CD4-positive, alpha-beta memory T cell (primary cell): ENCODE data around the gene TMEM258. TPM values are rescaled to one million over a fixed set of nuclear protein-coding genes. Genes with fewer than 3 reads are reported as not detected.

ENCODE experiments used
- CTCF ChIA-PET: fragments of 350-600 bp; sonication (Branson Sonifier 250); formaldehyde crosslinking; loops from one replicate; lab custom pipeline; 2021; ENCODE audit warnings: inconsistent platforms; ENCODE audit not compliant: partially characterized antibody; lab: Charles Lee
- POLR2A ChIA-PET: fragments of 350-600 bp; sonication (Branson Sonifier 250); formaldehyde crosslinking; loops from one replicate; lab custom pipeline; 2021; ENCODE audit not compliant: partially characterized antibody; lab: Charles Lee
- DNase-seq, 5 donors: peaks; one replicate each; pipeline versions ENCODE4 v3.0.0 to v3.0.0-alpha.2; 2020 to 2022; ENCODE audit warnings: mixed read lengths in 1 of 5
- H3K27ac ChIP-seq: one replicate; pipeline ENCODE4 v1.7.0; 2013; ENCODE audit warnings: low read depth, low read length
- H3K27me3 ChIP-seq: 2 replicates; pipeline ENCODE4 v1.7.0; 2013; ENCODE audit warnings: mild to moderate bottlenecking, low read length, moderate library complexity; ENCODE audit not compliant: insufficient read depth
- H3K36me3 ChIP-seq: 2 replicates; pipeline ENCODE4 v1.7.0; 2013; ENCODE audit warnings: mild to moderate bottlenecking, low read length, moderate library complexity; ENCODE audit not compliant: insufficient read depth
- H3K4me1 ChIP-seq: 2 replicates; pipeline ENCODE4 v1.7.0; 2013; ENCODE audit warnings: mild to moderate bottlenecking, low read length, moderate library complexity; ENCODE audit not compliant: insufficient read depth
- H3K4me3 ChIP-seq, 2 donors: one replicate each; pipeline ENCODE4 v1.7.0; 2013; ENCODE audit warnings: low read length in 2 of 2, mild to moderate bottlenecking in 1 of 2
- H3K9me3 ChIP-seq, 2 donors: one replicate each; pipeline ENCODE4 v1.7.0; 2013; ENCODE audit warnings: low read length in 2 of 2, control low read depth in 1 of 2; ENCODE audit not compliant: control insufficient read depth in 1 of 2
- H3K27ac Mint-ChIP-seq, 7 donors: one replicate each; pipeline ENCODE4 v1.8.0; 2020 to 2021; ENCODE audit warnings: mixed read lengths in 7 of 7, mild to moderate bottlenecking in 6 of 7, inconsistent platforms in 3 of 7, moderate library complexity in 3 of 7
- H3K27me3 Mint-ChIP-seq, 2 donors: one replicate each; pipeline ENCODE4 v1.8.0; 2020 to 2021; ENCODE audit warnings: mixed read lengths in 2 of 2
- H3K36me3 Mint-ChIP-seq, 2 donors: one replicate each; pipeline ENCODE4 v1.8.0; 2020 to 2021; ENCODE audit warnings: mixed read lengths in 2 of 2, inconsistent platforms in 1 of 2, mild to moderate bottlenecking in 1 of 2
- H3K4me1 Mint-ChIP-seq, 4 donors: one replicate each; pipeline ENCODE4 v1.8.0; 2020 to 2021; ENCODE audit warnings: mixed read lengths in 4 of 4, mild to moderate bottlenecking in 1 of 4
- H3K4me3 Mint-ChIP-seq, 8 donors: one replicate each; pipeline ENCODE4 v1.8.0; 2020 to 2021; ENCODE audit warnings: mixed read lengths in 8 of 8, mild to moderate bottlenecking in 7 of 8, moderate library complexity in 6 of 8, inconsistent platforms in 3 of 8
- H3K9me3 Mint-ChIP-seq, 8 donors: one replicate each; pipeline ENCODE4 v1.8.0; 2020 to 2021; ENCODE audit warnings: mixed read lengths in 8 of 8, mild to moderate bottlenecking in 5 of 8, inconsistent platforms in 3 of 8, moderate library complexity in 1 of 8
- intact Hi-C: fragments of 100-400 bp; cut with micrococcal nuclease; formaldehyde crosslinking; loops from one replicate; pipeline ENCODE4 v1.15.1; 2023
- polyA plus RNA-seq, 2 donors: library from polyadenylated mRNA; unstranded; fragments of 300-500 nt; fragmentation: Illumina TruSeq; gene quantifications; one replicate each; pipeline ENCODE4 v1.2.3, GENCODE V29; 2021
- total RNA-seq, 2 experiments: library from RNA; stranded (reverse); gene quantifications; one replicate each; pipeline ENCODE4 v1.2.3, GENCODE V29; 2021

The TMEM258 gene
- total and polyA plus RNA-seq, 4 experiments from 2014 or later, result 113 to 276 (median 152) TPM

- Mint-ChIP-seq H3K4me1 (peaks cover 0 to 35% (median 14%) of the 10 kb centered on the region in 4 donors), H3K9me3 (no peaks in the 10 kb centered on the region), H3K36me3 (no peaks in the 10 kb centered on the region), H3K27ac (peak overlapping the region in 2 of 7 donors; percentile 14 to 65), H3K27me3 (peaks cover 1 to 5% of the 10 kb centered on the region in 2 donors), H3K4me3 (no peak overlapping the region)
- no peaks in the 10 kb centered on the region for H3K27me3 ChIP-seq
- ChIA-PET POLR2A (no interaction called here), CTCF (interaction anchor here (1.5 kb wide), 2 partner anchors 8 to 325 kb away, joined by 3 to 4 read pairs; no protein-coding TSS in a partner anchor)
- no peaks in the 10 kb centered on the region for H3K36me3 ChIP-seq
- no peak overlapping the region for H3K4me3 ChIP-seq
- no peak for DNase-seq
- H3K27ac ChIP-seq, result no peak overlapping the region
- peaks cover 10% of the 10 kb centered on the region for H3K4me1 ChIP-seq
- intact Hi-C loops, result no loop called here
- no peaks in the 10 kb centered on the region for H3K9me3 ChIP-seq
These were observed 35.1 kb downstream of the TMEM258 start for GRCh38 chr11:61757213-61757862.

- intact Hi-C loops, result no loop called here
- H3K9me3 ChIP-seq, result no peaks in the 10 kb centered on the region
- Mint-ChIP-seq H3K36me3 (no peaks in the 10 kb centered on the region), H3K4me1 (peaks cover 2 to 35% (median 16%) of the 10 kb centered on the region in 4 donors), H3K4me3 (no peak overlapping the region), H3K9me3 (no peaks in the 10 kb centered on the region), H3K27ac (peak overlapping the region in 3 of 7 donors; percentile 14 to 31 (median 17)), H3K27me3 (peaks cover 1 to 2% of the 10 kb centered on the region in 2 donors)
- CTCF ChIA-PET, result interaction anchor here (1.0 kb wide), 1 partner anchor 40 kb away, joined by 3 read pairs; no protein-coding TSS in a partner anchor
- peaks cover 16% of the 10 kb centered on the region for H3K4me1 ChIP-seq
- no peak overlapping the region for H3K27ac ChIP-seq
- no peak overlapping the region for H3K4me3 ChIP-seq
- H3K27me3 ChIP-seq, result no peaks in the 10 kb centered on the region
- no peaks in the 10 kb centered on the region for H3K36me3 ChIP-seq
- DNase-seq, result no peak
- POLR2A ChIA-PET, result interaction anchor here (0.8 kb wide), 1 partner anchor 73 kb away, joined by 3 read pairs; no protein-coding TSS in a partner anchor
These were observed 35.8 kb downstream of the TMEM258 start for GRCh38 chr11:61756452-61757212.

- H3K27me3 Mint-ChIP-seq, result peaks cover 3% of the 10 kb centered on the region in 2 donors
- H3K27ac Mint-ChIP-seq, result peak overlapping the region in 2 of 7 donors; percentile 17 to 31
- H3K27me3 ChIP-seq, result no peaks in the 10 kb centered on the region
- CTCF ChIA-PET, result interaction anchor here (1.0 kb wide), 1 partner anchor 41 kb away, joined by 3 read pairs; no protein-coding TSS in a partner anchor
- intact Hi-C loops, result no loop called here
- H3K27ac ChIP-seq, result no peak overlapping the region
- H3K4me1 Mint-ChIP-seq, result peaks cover 2 to 38% (median 19%) of the 10 kb centered on the region in 4 donors
- H3K4me1 ChIP-seq, result peaks cover 17% of the 10 kb centered on the region
- POLR2A ChIA-PET, result interaction anchor here (0.8 kb wide), 1 partner anchor 72 kb away, joined by 3 read pairs; no protein-coding TSS in a partner anchor
- H3K9me3 ChIP-seq, result no peaks in the 10 kb centered on the region
- DNase-seq, result no peak
- H3K4me3 Mint-ChIP-seq, result no peak overlapping the region
- no peak overlapping the region for H3K4me3 ChIP-seq
- H3K36me3 ChIP-seq, result no peaks in the 10 kb centered on the region
- H3K9me3 Mint-ChIP-seq, result no peaks in the 10 kb centered on the region
- no peaks in the 10 kb centered on the region for H3K36me3 Mint-ChIP-seq
These were observed 36.3 kb downstream of the TMEM258 start for GRCh38 chr11:61756147-61756451.

GRCh38 chr11:61754534-61755482 lies 37.6 kb downstream of the TMEM258 start:
- CTCF ChIA-PET, result interaction anchor here (1.0 to 1.6 kb wide), 4 partner anchors 10 to 42 kb away, joined by 3 to 5 read pairs (median 4); no protein-coding TSS in a partner anchor
- Mint-ChIP-seq H3K4me3 (no peak overlapping the region), H3K36me3 (no peaks in the 10 kb centered on the region), H3K27ac (no peak overlapping the region), H3K4me1 (peaks cover 2 to 42% (median 21%) of the 10 kb centered on the region in 4 donors), H3K9me3 (no peaks in the 10 kb centered on the region), H3K27me3 (peaks cover 4 to 6% of the 10 kb centered on the region in 2 donors)
- intact Hi-C loops, result no loop called here
- Histone ChIP-seq H3K9me3 (no peaks in the 10 kb centered on the region), H3K4me3 (no peak overlapping the region), H3K36me3 (no peaks in the 10 kb centered on the region), H3K27ac (no peak overlapping the region), H3K27me3 (no peaks in the 10 kb centered on the region), H3K4me1 (peaks cover 17% of the 10 kb centered on the region)
- DNase-seq, result no peak
- POLR2A ChIA-PET, result no interaction called here

GRCh38 chr11:61753672-61754071 lies 38.7 kb downstream of the TMEM258 start:
- peak overlapping the region in 1 of 7 donors; percentile 50 for H3K27ac Mint-ChIP-seq
- H3K36me3 Mint-ChIP-seq, result no peaks in the 10 kb centered on the region
- no peak for DNase-seq
- no peaks in the 10 kb centered on the region for H3K9me3 ChIP-seq
- H3K27me3 ChIP-seq, result no peaks in the 10 kb centered on the region
- POLR2A ChIA-PET, result interaction anchor here (0.8 kb wide), 1 partner anchor 351 kb away, joined by 3 read pairs; no protein-coding TSS in a partner anchor
- H3K4me3 ChIP-seq, result no peak overlapping the region
- no peaks in the 10 kb centered on the region for H3K9me3 Mint-ChIP-seq
- CTCF ChIA-PET, result interaction anchor here (1.0 to 1.6 kb wide), 3 partner anchors 20 to 40 kb away, joined by 3 to 5 read pairs (median 4); no protein-coding TSS in a partner anchor
- H3K4me3 Mint-ChIP-seq, result peak overlapping the region in 7 of 8 donors; percentile 36 to 77 (median 74)
- H3K4me1 Mint-ChIP-seq, result peaks cover 2 to 42% (median 21%) of the 10 kb centered on the region in 4 donors
- intact Hi-C loops, result no loop called here
- no peaks in the 10 kb centered on the region for H3K36me3 ChIP-seq
- H3K4me1 ChIP-seq, result peaks cover 17% of the 10 kb centered on the region
- peaks cover 10 to 12% of the 10 kb centered on the region in 2 donors for H3K27me3 Mint-ChIP-seq
- H3K27ac ChIP-seq, result no peak overlapping the region

- H3K9me3 Mint-ChIP-seq, result no peaks in the 10 kb centered on the region
- intact Hi-C loops, result no loop called here
- Histone ChIP-seq H3K4me1 (peaks cover 17% of the 10 kb centered on the region), H3K4me3 (no peak overlapping the region), H3K27me3 (no peaks in the 10 kb centered on the region), H3K9me3 (no peaks in the 10 kb centered on the region), H3K36me3 (no peaks in the 10 kb centered on the region), H3K27ac (no peak overlapping the region)
- POLR2A ChIA-PET, result interaction anchor here (0.8 kb wide), 1 partner anchor 352 kb away, joined by 3 read pairs; no protein-coding TSS in a partner anchor
- peak overlapping the region; percentile 30 to 78 (median 57) for H3K27ac Mint-ChIP-seq
- no peaks in the 10 kb centered on the region for H3K36me3 Mint-ChIP-seq
- H3K4me3 Mint-ChIP-seq, result peak overlapping the region; percentile 65 to 77 (median 74)
- DNase-seq, result no peak
- CTCF ChIA-PET, result interaction anchor here (1.6 kb wide), 1 partner anchor 40 kb away, joined by 5 read pairs; no protein-coding TSS in a partner anchor
- peaks cover 2 to 42% (median 21%) of the 10 kb centered on the region in 4 donors for H3K4me1 Mint-ChIP-seq
- peaks cover 11 to 13% of the 10 kb centered on the region in 2 donors for H3K27me3 Mint-ChIP-seq
These were observed 39.4 kb downstream of the TMEM258 start for GRCh38 chr11:61752925-61753521.
